Fibroblast of lung (primary cell): ENCODE measurements around the gene HECW1. TPM values are rescaled to one million over a fixed set of nuclear protein-coding genes. Genes with fewer than 3 reads are reported as not detected.

Experiments
- DNase-seq, 2 donors: peaks; one replicate each; pipeline versions ENCODE4 v3.0.0 to v3.0.0-alpha.2; 2010; ENCODE audit warnings: low read depth in 2 of 2
- H2AFZ ChIP-seq: 2 replicates; pipeline ENCODE4 v1.5.1; 2012; ENCODE audit warnings: low read length, control low read depth, inconsistent platforms
- H3K27ac ChIP-seq: 2 replicates; pipeline ENCODE4 v1.5.1; 2011; ENCODE audit warnings: low read length, control low read depth; ENCODE audit not compliant: insufficient read depth
- H3K27me3 ChIP-seq: 2 replicates; pipeline ENCODE4 v1.5.1; 2011; ENCODE audit warnings: mild to moderate bottlenecking, low read length; ENCODE audit not compliant: control insufficient read depth, insufficient read depth
- H3K36me3 ChIP-seq: 2 replicates; pipeline ENCODE4 v1.5.1; 2011; ENCODE audit warnings: low read length; ENCODE audit not compliant: control insufficient read depth, insufficient read depth
- H3K4me1 ChIP-seq: 2 replicates; pipeline ENCODE4 v1.5.1; 2011; ENCODE audit warnings: low read length; ENCODE audit not compliant: control insufficient read depth, insufficient read depth; ENCODE audit errors: extremely low read depth
- H3K4me2 ChIP-seq: 2 replicates; pipeline ENCODE4 v1.5.1; 2011; ENCODE audit warnings: low read length, control low read depth; ENCODE audit not compliant: insufficient read depth; ENCODE audit errors: extremely low read depth
- H3K4me3 ChIP-seq, 4 experiments: fragments of 200-600 bp in 1 of 4; sonication (generic) in 1 of 4; replicated peaks in 1 of 4; 2 replicates each; pipeline ENCODE4 v1.5.1; 2011 to 2016; ENCODE audit warnings: low read length in 4 of 4, low read depth in 3 of 4, mild to moderate bottlenecking in 3 of 4, control low read depth in 2 of 4, inconsistent platforms in 1 of 4, mixed read lengths in 1 of 4; ENCODE audit not compliant: insufficient read depth in 1 of 4; ENCODE audit errors: control extremely low read depth in 1 of 4
- H3K79me2 ChIP-seq: 2 replicates; pipeline ENCODE4 v1.5.1; 2012; ENCODE audit warnings: mild to moderate bottlenecking, low read length, inconsistent platforms; ENCODE audit not compliant: control insufficient read depth, insufficient read depth
- H3K9ac ChIP-seq: 2 replicates; pipeline ENCODE4 v1.5.1; 2011; ENCODE audit warnings: mild to moderate bottlenecking, low read length, control low read depth; ENCODE audit not compliant: insufficient read depth
- H3K9me3 ChIP-seq: 2 replicates; pipeline ENCODE4 v1.5.1; 2012; ENCODE audit warnings: low read depth, low read length; ENCODE audit not compliant: control insufficient read depth, insufficient read depth
- H4K20me1 ChIP-seq: 2 replicates; pipeline ENCODE4 v1.5.1; 2011; ENCODE audit warnings: low read length; ENCODE audit not compliant: control insufficient read depth, insufficient read depth; ENCODE audit errors: extremely low read depth
- EZH2 ChIP-seq: IDR thresholded peaks from 2 replicates; pipeline ENCODE4 v1.5.1; 2012; ENCODE audit warnings: low read length, control low read depth, mild to moderate bottlenecking; ENCODE audit errors: missing control alignments
- polyA plus RNA-seq, 2 donors: library from polyadenylated mRNA; depleted of rRNA in 1 of 2; stranded (reverse) in 1 of 2; unstranded in 1 of 2; fragments of >200 nt; gene quantifications; 2 replicates each; pipeline ENCODE4 v1.2.1, GENCODE V29; 2011 to 2012; ENCODE audit warnings: missing spikeins in 1 of 2
- total RNA-seq: library from RNA; depleted of rRNA; stranded (reverse); fragments of >200 nt; gene quantifications from 2 replicates; pipeline ENCODE4 v1.2.1, GENCODE V29; 2014
- TF ChIP-seq, protein P1 (sequence below), 2 donors: IDR thresholded peaks in 1 of 2; conservative IDR thresholded peaks in 1 of 2; 1 replicate in 1 of 2; 2 replicates in 1 of 2; pipeline ENCODE4 v1.5.1; 2011 to 2012; ENCODE audit warnings: low read length in 2 of 2, control low read depth in 1 of 2, inconsistent platforms in 1 of 2, low read depth in 1 of 2, mild to moderate bottlenecking in 1 of 2

HECW1 gene
- total and polyA plus RNA-seq, 2 donors (not counting 1 experiment from before 2014, with no cell fraction given), result 1.1 to 6.1 TPM

DNA sequence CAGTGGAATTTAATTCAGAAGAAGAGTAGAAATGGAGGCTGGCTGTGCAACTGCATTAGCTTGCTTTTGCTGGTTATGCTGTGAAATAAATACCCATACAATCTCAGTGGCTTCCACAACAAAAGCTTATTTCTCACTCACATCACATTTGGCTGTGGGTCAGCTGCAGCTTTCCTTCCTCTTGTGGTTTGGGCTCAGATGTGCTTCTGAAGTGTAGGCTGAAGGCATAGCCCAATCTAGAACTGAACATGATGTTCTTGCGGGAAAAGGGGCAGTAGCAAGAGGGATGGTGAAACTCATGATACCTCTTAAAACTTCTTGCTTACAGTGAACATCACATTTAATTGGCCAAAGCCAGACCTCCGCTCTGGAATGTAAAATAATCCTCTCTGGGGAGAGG is 119.9 kb downstream of the HECW1 start:
- Histone ChIP-seq H2AFZ (no peak overlapping the region), H4K20me1 (no peaks in the 10 kb centered on the region), H3K4me3 (no peak overlapping the region), H3K79me2 (no peaks in the 10 kb centered on the region), H3K9me3 (no peaks in the 10 kb centered on the region), H3K4me1 (no peaks in the 10 kb centered on the region), H3K4me2 (no peak overlapping the region), H3K27ac (no peak overlapping the region), H3K9ac (no peak overlapping the region), H3K27me3 (peaks cover 3% of the 10 kb centered on the region), H3K36me3 (no peaks in the 10 kb centered on the region)
- TF ChIP-seq, protein P1, sequence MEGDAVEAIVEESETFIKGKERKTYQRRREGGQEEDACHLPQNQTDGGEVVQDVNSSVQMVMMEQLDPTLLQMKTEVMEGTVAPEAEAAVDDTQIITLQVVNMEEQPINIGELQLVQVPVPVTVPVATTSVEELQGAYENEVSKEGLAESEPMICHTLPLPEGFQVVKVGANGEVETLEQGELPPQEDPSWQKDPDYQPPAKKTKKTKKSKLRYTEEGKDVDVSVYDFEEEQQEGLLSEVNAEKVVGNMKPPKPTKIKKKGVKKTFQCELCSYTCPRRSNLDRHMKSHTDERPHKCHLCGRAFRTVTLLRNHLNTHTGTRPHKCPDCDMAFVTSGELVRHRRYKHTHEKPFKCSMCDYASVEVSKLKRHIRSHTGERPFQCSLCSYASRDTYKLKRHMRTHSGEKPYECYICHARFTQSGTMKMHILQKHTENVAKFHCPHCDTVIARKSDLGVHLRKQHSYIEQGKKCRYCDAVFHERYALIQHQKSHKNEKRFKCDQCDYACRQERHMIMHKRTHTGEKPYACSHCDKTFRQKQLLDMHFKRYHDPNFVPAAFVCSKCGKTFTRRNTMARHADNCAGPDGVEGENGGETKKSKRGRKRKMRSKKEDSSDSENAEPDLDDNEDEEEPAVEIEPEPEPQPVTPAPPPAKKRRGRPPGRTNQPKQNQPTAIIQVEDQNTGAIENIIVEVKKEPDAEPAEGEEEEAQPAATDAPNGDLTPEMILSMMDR (conservative IDR thresholded peaks at IDR 0.05 in 1 of 2, IDR thresholded peaks at IDR 0.05 in 1 of 2; ENCODE audit: low read depth in 1 of 2, low read length in 2 of 2), result no peak
- TF ChIP-seq EZH2, result no peak
- DNase-seq, result peak in 1 of 2 donors; percentile 11

DNA sequence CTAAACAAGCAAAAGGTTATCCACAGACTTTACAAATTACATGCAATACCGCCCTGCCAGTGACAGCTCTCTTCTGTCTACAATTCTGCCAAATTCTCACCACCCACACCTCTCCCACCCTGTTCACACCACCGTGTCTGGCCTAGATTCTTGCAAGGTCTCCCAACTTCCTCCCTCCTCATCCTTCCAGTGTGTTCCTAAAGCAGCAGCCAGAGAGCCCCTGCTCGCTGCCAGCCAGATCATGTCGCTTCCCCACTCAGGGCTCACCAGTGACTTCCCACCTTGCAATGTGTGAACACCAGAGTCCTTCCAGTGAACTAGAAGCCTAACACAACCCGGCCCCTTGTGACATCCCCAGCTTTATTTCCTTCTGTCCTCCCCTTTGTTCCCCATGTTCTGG is 121.6 kb downstream of the HECW1 start:
- H3K27ac ChIP-seq, result no peak overlapping the region
- no peaks in the 10 kb centered on the region for H3K4me1 ChIP-seq
- H3K36me3 ChIP-seq, result no peaks in the 10 kb centered on the region

DNA sequence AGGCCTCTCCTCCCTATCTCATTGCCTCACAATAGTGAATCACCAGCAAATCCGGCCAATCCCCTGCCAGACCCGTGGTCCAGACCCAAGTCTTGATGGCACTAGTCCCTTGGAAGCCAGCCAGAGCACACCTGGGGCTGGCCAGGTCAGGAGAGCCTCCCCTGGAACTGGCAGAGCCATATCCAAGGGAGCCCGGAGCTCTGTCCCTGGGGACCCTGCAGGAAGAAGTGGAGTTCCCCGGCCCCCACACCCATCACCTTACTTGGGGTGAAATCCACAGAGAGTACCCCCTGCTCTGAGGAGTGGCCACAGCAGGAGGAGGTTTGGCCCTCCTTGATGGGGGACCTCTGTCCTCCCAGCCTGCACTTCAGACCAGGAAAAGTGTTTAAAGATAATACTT is 122.5 kb downstream of the HECW1 start:
- Histone ChIP-seq H2AFZ (no peak overlapping the region), H3K9me3 (no peaks in the 10 kb centered on the region), H3K27ac (no peak overlapping the region), H3K36me3 (no peaks in the 10 kb centered on the region), H3K27me3 (peaks cover 3% of the 10 kb centered on the region), H3K9ac (no peak overlapping the region), H3K4me1 (no peaks in the 10 kb centered on the region), H3K4me3 (no peak overlapping the region), H3K79me2 (no peaks in the 10 kb centered on the region), H3K4me2 (no peak overlapping the region), H4K20me1 (no peaks in the 10 kb centered on the region)
- TF ChIP-seq EZH2, result no peak
- TF ChIP-seq, protein P1 (conservative IDR thresholded peaks at IDR 0.05 in 1 of 2, IDR thresholded peaks at IDR 0.05 in 1 of 2; ENCODE audit: low read depth in 1 of 2, low read length in 2 of 2), result no peak
- no peak for DNase-seq

More for the DNA sequence above, 121.6 kb downstream of the HECW1 start:
- H2AFZ ChIP-seq, result no peak overlapping the region
- no peaks in the 10 kb centered on the region for H3K79me2 ChIP-seq
- H4K20me1 ChIP-seq, result no peaks in the 10 kb centered on the region
- TF ChIP-seq, protein P1 (conservative IDR thresholded peaks at IDR 0.05 in 1 of 2, IDR thresholded peaks at IDR 0.05 in 1 of 2; ENCODE audit: low read depth in 1 of 2, low read length in 2 of 2), result no peak
- no peak for TF ChIP-seq EZH2
- DNase-seq, result no peak
- peaks cover 3% of the 10 kb centered on the region for H3K27me3 ChIP-seq
- no peak overlapping the region for H3K4me2 ChIP-seq
- no peak overlapping the region for H3K9ac ChIP-seq
- H3K9me3 ChIP-seq, result no peaks in the 10 kb centered on the region
- H3K4me3 ChIP-seq, result no peak overlapping the region
